HL-60 (cell line): ENCODE data around the gene COQ6.

Source experiments
- GABPA ChIP-seq: IDR thresholded peaks from 2 replicates; pipeline ENCODE4 v1.6.1; 2012; ENCODE audit warnings: low read depth
- POLR2AphosphoS5 ChIP-seq: IDR thresholded peaks from 2 replicates; pipeline ENCODE4 v1.6.1; 2012; ENCODE audit warnings: low read depth
- TF ChIP-seq, protein P1 (sequence below): IDR thresholded peaks from one replicate; pipeline ENCODE4 v1.5.1; 2011; ENCODE audit warnings: low read length, control low read depth, inconsistent platforms; ENCODE audit not compliant: insufficient read depth
- TF ChIP-seq, protein P2 (sequence below): IDR thresholded peaks from 2 replicates; pipeline ENCODE4 v1.6.1; 2012; ENCODE audit warnings: low read depth; ENCODE audit not compliant: insufficient replicate concordance

DNA sequence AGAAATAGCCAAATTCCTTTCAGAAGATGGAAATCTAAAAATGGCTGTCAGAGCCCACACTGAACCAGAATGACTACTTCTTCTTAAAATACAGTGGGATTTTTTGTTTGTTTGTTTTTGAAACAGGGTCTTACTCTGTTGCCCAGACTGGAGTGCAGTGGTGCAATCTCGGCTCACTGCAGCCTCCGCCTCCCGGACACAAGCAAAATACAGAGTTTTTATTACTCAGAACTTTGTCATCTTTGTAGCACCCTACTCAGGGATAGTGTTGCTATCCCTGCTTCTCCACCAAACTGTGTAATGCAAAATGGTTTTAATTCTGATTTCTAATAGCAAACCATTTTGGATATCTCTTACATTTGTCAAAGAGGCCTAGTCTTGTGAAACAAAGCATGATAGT, 47.1 kb upstream of the COQ6 start:
- TF ChIP-seq, protein P1, sequence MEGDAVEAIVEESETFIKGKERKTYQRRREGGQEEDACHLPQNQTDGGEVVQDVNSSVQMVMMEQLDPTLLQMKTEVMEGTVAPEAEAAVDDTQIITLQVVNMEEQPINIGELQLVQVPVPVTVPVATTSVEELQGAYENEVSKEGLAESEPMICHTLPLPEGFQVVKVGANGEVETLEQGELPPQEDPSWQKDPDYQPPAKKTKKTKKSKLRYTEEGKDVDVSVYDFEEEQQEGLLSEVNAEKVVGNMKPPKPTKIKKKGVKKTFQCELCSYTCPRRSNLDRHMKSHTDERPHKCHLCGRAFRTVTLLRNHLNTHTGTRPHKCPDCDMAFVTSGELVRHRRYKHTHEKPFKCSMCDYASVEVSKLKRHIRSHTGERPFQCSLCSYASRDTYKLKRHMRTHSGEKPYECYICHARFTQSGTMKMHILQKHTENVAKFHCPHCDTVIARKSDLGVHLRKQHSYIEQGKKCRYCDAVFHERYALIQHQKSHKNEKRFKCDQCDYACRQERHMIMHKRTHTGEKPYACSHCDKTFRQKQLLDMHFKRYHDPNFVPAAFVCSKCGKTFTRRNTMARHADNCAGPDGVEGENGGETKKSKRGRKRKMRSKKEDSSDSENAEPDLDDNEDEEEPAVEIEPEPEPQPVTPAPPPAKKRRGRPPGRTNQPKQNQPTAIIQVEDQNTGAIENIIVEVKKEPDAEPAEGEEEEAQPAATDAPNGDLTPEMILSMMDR: no peak
- TF ChIP-seq POLR2AphosphoS5 (no peak), GABPA (no peak)
- TF ChIP-seq, protein P2, sequence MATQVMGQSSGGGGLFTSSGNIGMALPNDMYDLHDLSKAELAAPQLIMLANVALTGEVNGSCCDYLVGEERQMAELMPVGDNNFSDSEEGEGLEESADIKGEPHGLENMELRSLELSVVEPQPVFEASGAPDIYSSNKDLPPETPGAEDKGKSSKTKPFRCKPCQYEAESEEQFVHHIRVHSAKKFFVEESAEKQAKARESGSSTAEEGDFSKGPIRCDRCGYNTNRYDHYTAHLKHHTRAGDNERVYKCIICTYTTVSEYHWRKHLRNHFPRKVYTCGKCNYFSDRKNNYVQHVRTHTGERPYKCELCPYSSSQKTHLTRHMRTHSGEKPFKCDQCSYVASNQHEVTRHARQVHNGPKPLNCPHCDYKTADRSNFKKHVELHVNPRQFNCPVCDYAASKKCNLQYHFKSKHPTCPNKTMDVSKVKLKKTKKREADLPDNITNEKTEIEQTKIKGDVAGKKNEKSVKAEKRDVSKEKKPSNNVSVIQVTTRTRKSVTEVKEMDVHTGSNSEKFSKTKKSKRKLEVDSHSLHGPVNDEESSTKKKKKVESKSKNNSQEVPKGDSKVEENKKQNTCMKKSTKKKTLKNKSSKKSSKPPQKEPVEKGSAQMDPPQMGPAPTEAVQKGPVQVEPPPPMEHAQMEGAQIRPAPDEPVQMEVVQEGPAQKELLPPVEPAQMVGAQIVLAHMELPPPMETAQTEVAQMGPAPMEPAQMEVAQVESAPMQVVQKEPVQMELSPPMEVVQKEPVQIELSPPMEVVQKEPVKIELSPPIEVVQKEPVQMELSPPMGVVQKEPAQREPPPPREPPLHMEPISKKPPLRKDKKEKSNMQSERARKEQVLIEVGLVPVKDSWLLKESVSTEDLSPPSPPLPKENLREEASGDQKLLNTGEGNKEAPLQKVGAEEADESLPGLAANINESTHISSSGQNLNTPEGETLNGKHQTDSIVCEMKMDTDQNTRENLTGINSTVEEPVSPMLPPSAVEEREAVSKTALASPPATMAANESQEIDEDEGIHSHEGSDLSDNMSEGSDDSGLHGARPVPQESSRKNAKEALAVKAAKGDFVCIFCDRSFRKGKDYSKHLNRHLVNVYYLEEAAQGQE: no peak
